Left renal pelvis (tissue), 4 donors: ENCODE data around the gene HTR1D. TPM values are rescaled to one million over a fixed set of nuclear protein-coding genes. Genes with fewer than 3 reads are reported as not detected.

ENCODE experiments used
- DNase-seq, 4 donors: peaks; one replicate each; pipeline ENCODE4 v3.0.0-alpha.2; 2013; ENCODE audit warnings: low read depth in 4 of 4, low spot score in 3 of 4
- polyA plus RNA-seq, 4 donors: library from polyadenylated mRNA; unstranded; fragments of 120-200 nt; gene quantifications; one replicate each; pipeline ENCODE4 v1.2.1, GENCODE V29; 2013; ENCODE audit not compliant: insufficient read length in 4 of 4

The HTR1D gene
- polyA plus RNA-seq, 4 donors, result 0.19 to 0.56 (median 0.40) TPM

DNA sequence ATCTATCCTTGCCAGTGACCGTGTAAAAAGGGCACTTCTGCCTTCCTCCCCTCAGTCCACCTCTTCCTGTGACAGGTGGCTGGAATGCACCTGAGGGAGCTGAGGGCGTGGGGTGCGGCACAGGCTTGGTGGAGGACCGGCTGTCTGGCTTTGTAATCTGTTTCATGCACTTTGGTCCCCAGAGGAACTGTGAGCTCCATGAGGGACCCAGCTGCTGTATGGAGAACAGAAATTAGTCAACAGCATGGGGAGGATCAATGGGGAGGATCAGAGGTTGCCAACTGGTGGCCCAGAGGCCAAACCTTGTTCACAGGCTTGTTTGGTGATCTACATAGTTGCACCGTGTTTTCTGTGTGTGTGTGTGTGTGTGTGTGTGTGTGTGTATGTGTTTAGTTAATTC, 29.7 kb downstream of the HTR1D start:
- DNase-seq, result no peak

DNA sequence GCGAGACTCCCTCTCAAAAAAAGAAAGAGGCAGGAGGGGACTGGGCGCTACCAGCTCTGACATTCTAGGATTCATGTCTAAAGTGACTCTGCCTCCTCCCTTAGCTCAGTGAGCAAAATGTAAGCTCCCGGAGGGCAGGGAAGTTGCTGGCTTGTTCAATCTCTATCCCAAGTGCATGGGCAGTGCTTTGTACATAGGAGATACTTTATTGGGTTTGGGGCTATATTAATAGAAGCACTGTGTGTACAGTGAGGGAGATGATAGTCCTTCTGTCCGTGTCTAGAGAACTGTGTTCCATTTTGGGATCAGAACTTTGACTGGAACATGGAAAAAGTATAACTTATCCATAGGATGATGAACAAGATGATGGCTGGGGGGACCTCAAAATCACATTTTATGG, 31.9 kb downstream of the HTR1D start:
- no peak for DNase-seq

DNA sequence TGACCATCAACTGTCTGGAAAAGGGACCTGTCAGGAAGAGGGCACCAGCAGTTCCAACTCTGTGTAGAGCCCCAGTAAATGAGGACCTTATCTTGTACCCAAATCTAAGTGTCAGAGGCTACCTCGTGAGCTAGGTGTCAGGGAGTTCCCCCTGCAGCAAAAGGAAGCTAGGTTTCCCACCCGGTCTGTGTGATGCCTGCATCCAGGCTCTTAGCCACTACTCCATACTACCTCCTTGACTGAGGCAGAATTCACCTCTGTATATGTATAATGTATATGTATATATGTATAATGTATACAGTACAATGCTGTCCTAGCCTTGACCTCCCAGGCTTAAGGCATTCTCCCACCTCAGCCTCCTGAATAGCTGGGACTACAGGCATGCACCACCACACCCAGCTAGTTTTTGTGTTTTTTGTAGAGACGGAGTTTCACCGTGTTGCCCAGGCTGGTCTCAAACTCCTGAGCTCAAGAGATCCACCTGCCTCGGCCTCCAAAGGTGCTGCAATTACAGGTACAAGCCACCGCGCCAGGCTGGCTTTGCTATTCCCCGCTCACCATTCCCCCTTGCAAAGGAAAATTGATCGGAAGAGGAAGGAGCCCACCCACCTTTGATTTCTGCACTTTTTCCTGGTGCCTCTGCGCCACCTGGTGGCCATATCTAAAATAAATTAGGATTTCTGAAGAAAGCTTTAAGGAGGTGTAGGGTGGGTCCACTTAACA, 32.9 kb downstream of the HTR1D start:
- DNase-seq, result no peak

DNA sequence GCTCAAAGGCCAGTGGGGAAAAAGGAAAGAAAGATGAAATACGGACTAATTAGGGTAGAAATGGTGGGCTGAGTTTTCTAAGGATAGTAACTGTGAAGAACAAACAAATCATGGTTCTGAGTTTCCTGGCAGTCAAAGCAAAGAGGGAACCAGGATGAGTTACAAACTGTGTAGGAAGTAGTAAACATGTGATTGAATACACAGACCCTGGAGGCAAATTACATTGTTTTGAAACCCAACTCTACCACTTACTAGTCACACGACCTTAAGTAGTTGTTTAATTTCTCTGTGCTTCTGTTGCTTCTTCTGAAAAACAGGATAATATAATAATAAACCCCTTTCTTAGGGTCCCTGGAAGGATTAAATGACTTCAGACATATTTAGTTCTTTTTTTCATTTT, 37.4 kb downstream of the HTR1D start:
- DNase-seq, result no peak

DNA sequence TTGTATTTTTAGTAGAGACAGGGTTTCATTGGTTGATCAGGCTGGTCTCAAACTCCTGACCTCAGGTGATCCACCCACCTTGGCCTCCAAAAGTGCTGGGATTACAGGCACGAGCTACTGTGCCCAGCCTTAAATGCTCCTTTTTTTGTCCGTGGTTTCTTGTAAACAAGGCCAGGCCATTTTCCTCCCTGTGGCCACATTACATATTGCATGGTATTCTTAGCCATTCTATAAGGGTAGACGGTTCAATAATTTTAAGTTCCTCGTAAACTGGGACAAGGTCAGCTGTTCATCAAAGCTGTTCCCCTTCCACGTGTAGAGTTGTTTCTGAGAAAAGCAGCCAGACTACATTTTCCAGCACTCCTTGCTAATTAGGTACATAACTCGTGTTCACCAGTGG, 38.4 kb downstream of the HTR1D start:
- DNase-seq, result no peak

DNA sequence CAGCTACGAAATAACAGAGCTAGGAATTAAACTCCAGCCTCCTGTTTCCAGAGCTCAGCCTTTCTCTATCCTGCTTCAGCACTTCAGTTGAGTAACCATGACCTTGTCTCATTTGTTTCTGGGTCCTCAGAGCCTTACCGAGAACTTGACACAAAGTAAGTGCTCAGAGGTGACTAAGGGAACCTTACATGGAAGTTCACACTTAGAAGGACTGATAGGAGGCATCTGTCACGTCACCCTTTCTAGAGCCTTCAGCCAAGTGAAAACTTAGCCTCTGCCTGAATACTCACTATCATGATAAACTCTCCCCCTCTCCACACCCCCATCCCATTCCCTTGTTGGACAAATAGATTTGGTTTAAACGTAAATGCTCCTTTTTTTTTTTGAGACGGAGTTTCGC, 38.9 kb downstream of the HTR1D start:
- no peak for DNase-seq

DNA sequence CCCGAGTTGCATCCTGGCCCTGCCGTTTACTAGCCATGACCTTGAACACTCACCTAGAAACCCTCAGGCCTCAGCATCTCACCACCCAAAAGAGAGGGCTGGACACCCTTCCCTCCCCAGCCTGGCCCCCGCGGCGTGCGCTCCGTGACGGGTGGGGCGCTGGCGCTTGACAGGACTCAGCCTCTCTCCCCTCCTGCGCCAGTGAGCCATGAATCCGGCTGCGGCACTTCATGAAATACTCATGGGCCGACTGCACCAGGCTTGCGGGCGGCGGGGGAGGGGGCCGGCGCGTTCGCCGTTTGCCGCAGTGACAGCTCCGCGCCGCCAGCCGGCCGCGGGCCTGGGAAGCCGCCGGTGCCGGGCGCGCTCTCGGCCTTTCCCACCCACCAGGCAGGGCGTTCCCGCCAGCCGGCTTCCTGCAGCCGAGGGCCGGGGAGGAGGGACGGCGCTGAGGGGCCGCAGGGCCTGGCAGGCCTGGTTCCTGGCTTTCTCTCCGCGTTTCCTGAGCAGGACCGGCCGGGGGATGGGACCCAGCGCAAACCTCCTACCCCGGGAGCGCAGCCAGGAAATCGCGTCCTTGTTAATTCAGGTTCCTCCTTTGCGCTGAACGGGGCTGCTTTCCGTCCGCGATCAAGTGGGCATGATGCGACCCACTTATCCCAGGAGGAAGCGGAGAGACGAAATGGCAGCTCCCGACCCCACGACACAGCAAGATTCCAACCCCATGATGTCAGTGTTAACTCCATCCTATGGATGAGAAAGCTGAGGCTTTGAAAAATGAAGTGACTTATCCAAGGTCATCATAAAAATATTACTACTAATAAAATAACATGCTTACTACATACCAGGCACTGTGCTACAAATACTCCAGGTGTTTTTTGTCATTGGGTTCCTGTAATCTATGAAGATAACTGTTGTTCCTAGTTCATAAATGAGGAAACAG, 39.6 kb downstream of the HTR1D start:
- no peak for DNase-seq

DNA sequence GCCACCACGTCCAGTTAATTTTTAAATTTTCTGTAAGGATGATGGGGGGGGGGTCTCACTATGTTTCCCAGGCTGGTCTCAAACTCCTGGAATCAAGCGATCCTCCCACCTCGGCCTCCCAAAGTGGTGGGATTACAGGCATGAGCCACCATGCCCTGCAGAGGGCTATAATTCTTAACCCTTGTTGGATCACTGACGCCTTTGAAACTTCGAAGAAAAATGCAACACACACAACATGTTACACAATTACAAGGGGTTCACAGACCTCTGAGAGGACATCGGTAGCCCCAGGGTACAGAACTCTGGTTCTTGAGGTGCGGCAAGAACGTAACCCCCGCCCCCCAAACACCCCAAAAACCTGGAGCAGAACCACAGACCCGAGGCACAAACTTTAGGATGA, 40.3 kb downstream of the HTR1D start:
- no peak for DNase-seq

DNA sequence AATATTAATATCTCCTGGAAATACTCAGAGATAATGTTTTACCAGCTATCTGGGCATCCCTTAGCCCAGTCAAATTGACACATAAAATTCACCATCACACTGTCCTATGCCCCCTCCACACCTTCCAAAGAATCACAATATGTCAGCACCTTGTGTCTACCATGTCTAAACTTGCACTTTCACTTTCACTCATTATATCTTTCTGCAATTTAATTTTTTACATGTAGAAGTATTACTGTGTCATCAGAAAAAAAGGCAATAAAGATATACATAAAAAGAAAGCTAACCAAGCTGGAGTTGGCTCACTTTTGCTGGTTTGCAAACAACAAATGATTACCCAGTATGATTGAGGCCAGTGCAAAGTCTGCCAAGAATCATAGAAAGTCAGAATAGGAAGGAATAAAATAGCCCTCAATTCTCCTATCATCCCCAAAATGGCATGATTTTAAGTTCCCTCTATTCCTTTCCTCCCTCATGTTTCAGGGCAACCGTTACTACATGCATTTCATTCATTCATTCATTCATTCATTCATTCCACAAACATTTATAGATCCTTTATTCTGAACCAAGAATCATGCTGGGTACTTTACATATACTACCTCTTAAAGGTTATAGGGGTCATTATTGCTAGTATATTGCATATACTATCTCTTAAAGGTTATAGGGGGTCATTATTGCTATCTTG, 42.7 kb downstream of the HTR1D start:
- no peak for DNase-seq

DNA sequence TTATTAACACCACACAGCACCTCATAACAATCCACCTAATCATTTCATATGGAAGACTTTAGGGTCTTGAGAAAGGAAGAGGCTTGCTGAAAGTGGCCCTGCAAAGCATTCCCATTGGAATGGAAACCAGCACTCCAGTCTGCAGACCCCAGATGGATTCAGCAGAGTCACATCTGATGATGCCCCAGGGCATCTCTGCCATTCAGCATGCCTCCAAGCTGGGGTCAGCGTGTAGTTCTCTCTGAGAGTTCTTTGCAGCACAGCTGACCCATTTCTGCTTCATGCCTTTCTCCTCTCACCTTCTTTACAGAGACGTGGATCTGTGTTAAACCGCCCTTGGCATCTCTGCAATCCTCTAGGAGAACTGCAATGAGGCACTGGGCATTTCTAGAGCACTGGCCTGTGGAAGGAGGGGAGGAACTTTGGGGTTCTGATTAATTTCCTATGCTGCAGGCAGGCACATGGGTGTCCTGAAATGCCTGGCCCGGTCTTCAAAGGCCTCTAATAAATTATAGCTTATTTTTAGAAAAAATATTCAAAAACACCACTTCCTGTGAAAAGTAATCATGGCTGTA, 46.0 kb downstream of the HTR1D start:
- DNase-seq, result no peak

DNA sequence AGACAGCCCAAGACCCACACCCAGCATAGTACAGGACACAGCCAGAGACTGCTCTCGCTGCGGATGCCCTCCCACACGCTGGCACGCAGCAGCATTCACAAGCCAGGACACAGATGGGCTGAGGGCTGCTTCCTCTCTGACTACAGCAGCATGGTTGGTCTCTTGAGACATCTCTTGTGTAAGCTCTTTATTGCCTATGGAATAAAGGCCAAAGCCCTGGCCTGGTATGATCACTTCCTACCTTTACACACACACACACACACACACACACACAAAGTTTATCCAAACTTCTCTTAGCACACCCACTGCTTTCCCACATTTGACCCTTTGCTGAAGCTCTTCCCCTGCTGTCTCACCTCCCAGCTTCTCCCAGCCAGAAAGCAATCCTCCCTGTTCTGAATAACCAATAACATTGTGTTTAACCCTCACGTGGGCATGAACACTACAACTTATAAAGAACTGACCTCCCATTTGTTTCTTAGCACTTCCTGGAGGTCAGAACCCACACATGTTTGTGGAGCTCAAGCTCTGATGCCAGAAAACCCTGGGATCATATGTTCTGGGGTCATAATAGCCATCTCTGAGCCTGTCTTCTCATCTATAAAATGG, 47.5 kb downstream of the HTR1D start:
- no peak for DNase-seq

DNA sequence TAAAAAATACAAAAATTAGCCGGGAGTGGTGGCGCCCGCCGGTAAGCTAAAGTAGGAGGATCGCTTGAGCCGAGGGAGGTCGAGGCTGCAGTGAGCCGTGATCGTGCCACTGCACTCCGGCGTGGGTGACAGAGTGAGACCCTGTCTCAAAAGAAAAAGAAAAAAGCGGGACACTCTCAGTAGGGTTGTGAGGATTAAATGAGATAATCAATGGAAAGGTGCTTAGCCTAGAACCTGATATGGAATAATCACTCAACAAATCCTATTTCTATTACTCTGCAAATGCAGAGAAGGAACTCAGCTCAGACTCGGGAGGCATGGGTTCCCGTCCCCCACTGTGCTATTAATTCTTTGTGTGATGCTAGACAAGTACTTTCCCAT, 48.1 kb downstream of the HTR1D start:
- no peak for DNase-seq

DNA sequence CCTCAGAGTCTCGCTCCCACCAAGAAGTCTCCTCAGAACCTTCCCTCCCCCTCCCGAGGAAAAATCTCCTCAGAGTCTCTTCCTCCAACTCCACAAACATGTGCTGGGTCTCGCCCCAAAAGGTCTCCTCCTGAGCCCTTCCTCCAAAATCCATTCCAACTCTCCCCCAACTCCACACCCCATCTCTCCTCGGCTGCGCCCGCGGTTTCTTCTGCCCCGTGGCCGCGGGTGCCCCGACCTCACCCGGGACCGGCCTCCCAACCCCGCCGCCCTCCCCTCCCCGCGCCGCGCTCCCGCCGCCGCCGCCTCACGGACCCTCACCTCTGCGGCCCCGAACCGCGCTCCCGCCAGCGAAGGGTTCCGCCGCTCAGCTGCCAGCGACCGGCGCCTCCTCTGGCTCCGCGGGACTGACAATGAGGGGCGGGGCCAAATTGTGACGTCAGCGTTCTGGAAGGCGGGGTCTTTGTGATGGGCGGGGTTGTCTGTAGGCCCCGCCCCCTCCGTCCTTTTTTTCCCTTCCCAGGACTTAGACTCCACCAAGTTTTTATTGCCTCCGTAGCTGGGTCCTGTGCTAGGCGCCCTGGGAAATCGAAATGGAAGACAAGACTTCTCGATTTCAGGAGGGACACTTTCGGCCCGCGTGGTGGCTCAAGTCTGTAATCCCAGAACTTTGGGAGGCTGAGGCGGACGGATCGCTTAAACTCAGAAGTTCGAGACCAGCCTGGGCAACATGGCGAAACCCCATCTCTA, 48.7 kb downstream of the HTR1D start, which contains the start of gene LUZP1:
Gene LUZP1 (minus strand): TSS at position 412 of the 750 bp plus-strand sequence.
- peak in 3 of 4 donors; percentile 81 to 84 (median 82) for DNase-seq

DNA sequence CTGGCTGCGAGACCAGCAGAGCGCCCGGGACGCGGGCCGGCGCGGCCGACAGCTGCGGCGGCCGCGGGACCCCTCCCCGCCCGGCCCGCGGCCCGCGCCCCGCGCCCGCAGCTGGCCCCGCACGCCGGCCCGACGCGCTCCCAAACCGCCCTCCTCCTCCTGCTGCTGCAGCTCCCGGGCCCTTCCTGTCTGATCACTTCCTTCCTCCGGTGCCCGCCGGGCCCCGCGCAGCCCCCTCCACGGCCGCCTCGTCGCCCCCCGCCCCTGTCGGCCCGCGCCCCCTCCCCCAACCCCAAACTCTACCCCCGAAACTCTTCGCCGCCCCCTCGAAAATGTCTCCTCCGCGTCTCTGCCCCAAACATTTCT, 49.2 kb downstream of the HTR1D start:
- DNase-seq, result no peak

DNA sequence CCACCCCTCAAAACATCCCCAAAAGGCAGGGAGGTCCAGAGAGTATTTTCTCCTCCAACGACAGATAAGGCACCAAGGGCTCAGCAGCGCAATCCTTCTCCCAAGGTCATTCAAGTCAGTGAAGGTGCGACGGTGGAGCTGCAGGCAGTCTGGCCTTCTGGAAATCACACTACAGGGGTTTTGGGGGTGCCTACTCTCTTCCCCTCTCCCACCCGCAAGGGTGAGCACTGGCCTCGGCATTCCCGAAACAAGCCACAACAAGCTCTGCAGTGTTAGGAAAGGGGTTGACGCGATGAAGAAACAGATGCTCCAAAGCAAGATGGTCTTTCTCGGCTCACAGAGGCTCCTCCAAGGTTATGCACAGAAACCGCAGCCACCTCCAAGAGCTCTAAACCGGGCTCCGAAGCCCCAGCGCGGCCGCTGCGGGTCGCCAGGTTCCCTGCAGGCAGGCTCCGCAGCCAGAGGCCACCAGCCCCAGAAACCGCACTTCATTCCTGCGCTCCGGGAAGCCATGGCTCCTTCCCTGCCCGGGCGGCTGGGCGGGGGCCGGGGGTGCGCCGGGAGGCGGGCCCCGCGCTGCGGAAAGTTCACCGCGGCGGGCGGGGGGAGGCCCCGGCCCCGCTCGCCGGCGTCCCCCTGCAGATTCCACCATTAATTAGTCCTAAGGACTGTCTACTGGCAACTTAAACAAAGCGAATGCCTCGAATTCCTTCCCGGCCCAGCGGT, 49.8 kb downstream of the HTR1D start:
- DNase-seq, result no peak

DNA sequence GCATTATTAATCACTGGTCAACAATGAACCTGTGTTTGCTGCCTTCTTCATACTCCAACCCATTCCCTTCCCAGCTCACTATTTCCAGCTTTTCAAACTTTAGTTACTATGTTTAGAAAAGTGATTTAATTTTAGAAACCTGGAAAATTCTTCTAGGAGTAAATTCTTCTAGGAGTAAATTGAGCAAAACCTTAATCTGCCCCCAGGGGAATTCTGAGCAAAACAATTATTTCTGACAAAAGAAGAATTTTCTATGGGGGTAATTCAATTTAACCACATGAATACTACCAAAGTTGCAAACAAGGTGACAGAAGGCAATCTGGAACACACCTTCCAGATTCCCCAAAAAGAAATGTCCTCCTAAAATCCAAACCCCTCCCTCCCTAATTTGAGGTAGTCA, 50.4 kb downstream of the HTR1D start:
- no peak for DNase-seq

DNA sequence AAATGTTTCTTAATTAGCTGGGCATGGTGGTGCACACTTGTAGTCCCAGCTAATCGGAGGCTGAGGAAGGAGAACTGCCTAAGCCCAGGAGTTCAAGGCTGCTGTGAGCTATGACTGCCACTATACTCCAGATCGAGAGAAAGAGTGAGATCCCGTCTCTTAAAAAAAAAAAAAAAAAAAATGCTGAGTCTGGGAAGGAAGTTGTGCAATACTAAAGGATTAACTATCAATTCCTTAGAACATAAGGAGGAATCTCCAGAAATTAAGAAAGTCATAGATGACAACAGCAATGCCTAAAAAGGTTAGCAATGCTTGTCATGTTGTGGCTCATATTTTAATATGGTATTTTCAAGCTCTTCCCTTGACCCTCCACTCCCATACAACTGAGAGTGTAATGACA, 53.9 kb downstream of the HTR1D start:
- no peak for DNase-seq

DNA sequence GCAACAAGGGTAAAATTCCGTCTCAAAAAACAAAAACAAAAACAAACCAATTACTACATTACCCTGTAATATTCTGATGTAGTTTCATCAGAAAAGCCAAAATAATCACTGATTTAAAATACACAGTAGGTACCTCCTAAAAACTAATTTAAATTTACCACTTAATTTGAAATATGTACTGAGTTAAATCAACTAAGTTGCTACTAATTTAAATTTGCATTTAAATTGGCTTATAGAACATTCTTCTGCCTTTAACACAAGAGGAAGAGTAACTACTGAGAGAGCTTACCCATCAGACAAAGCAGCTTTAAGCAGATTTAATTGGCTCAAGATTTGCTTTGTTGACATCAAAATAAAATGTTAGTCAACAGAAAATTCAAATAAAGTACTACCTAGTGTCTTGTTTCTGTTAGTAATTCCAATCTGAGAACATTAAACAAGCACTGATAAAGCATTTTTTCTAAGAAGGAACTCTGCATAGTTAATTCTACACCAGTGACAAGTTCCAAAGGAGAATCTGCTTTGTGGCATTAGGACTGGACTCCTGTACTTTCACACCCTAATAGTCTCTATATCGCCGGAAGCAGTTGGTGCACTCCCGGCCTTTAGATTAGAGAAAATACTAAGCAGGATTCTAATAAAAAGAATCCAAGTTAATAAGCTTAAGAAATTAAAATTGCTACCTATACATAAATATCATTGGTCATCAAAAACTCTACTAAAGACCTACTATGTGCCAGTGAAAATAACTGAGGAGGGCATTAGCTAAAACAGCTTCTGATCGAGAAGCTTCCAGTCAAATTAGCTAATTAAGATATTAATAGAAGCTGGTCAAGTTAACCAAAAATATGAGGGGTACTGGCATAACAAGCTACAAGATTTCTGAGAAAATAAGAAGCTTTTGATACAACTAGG, 57.1 kb downstream of the HTR1D start:
- no peak for DNase-seq
